ENCODE measurements around the gene MYOF. TPM values are rescaled to one million over a fixed set of nuclear protein-coding genes. Genes with fewer than 3 reads are reported as not detected.

The MYOF gene
- polyA plus RNA-seq, 1 of the 3 experiments (the other 2 are of a cell fraction) = 103 TPM

GRCh38 chr10:93378039-93378438, 104.1 kb downstream of the MYOF start (continued):
- no peak for TF ChIP-seq TAF1 (IDR thresholded peaks at IDR 0.05; ENCODE audit: borderline replicate concordance, low read depth, low read length)

- POLR2A ChIA-PET = interaction anchor here (1.5 kb wide), 1 partner anchor 106 kb away, joined by 4 read pairs; the partner anchor contains the start of gene MYOF
- Histone ChIP-seq H3K36me3 (replicated peaks in 1 of 2; ENCODE audit: control insufficient read depth in 1 of 2, insufficient read depth in 2 of 2, low read length in 1 of 2) (peaks cover 37 to 72% of the 10 kb centered on the region in 2 experiments), H3K4me1 (ENCODE audit: control insufficient read depth in 1 of 2, insufficient read depth in 2 of 2, low read depth in 1 of 2, low read length in 1 of 2) (peaks cover 3 to 42% of the 10 kb centered on the region in 2 experiments)
- no peak for TF ChIP-seq EP300 (IDR thresholded peaks at IDR 0.05; ENCODE audit: borderline replicate concordance in 1 of 2, low read depth in 1 of 2, low read length in 1 of 2)
- no peak for TF ChIP-seq TEAD4 (IDR thresholded peaks at IDR 0.05; ENCODE audit: borderline replicate concordance, insufficient read depth)
- no peak for TF ChIP-seq PBX3 (IDR thresholded peaks at IDR 0.05)
- TF ChIP-seq RAD21 (IDR thresholded peaks at IDR 0.05; ENCODE audit: low read length) = peak; percentile 98
- no peak for TF ChIP-seq FOXM1 (IDR thresholded peaks at IDR 0.05; ENCODE audit: low read depth)
- TF ChIP-seq RCOR1 (IDR thresholded peaks at IDR 0.05; ENCODE audit: low read length) = no peak
- peak; percentile 29; the same call in 1 of the 2 replicates for TF ChIP-seq POLR2AphosphoS5 (IDR thresholded peaks at IDR 0.05; ENCODE audit: low read depth, low read length)
- TF ChIP-seq RXRA (IDR thresholded peaks at IDR 0.05; ENCODE audit: borderline replicate concordance, low read depth) = no peak
- TF ChIP-seq SMC3 (IDR thresholded peaks at IDR 0.05; ENCODE audit: low read depth, low read length) = peak; percentile 98
- no peak for TF ChIP-seq REST (IDR thresholded peaks at IDR 0.05; ENCODE audit: low read depth, low read length)
- no peak for TF ChIP-seq CHD2 (IDR thresholded peaks at IDR 0.05; ENCODE audit: low read length, partially characterized antibody)
- TF ChIP-seq ELF1 (IDR thresholded peaks at IDR 0.05) = no peak
- TF ChIP-seq USF2 (IDR thresholded peaks at IDR 0.05; ENCODE audit: borderline replicate concordance, low read depth, low read length) = no peak
- TF ChIP-seq CTCF (IDR thresholded peaks at IDR 0.05) = peak; percentile 95
- TF ChIP-seq SIN3A (IDR thresholded peaks at IDR 0.05; ENCODE audit: borderline replicate concordance, low read depth, low read length) = no peak
- no peak for TF ChIP-seq EZH2phosphoT487 (IDR thresholded peaks at IDR 0.05; ENCODE audit: borderline replicate concordance, low read depth)
- no peak; the same call in 1 of the 2 replicates for TF ChIP-seq NFIC (IDR thresholded peaks at IDR 0.05; ENCODE audit: borderline replicate concordance)
- no peak for TF ChIP-seq IRF3 (IDR thresholded peaks at IDR 0.05; ENCODE audit: low read depth, low read length)
- TF ChIP-seq YY1 (IDR thresholded peaks at IDR 0.05; ENCODE audit: low read depth) = no peak
Measured at GRCh38 chr10:93376372-93377293, 105.5 kb downstream of the MYOF start.

More at GRCh38 chr10:93376372-93377293, 105.5 kb downstream of the MYOF start:
- no peak overlapping the region; a peak in 1 of 4 replicates for H3K4me3 ChIP-seq (ENCODE audit: low read depth in 2 of 2, low read length in 1 of 2)
- DNase-seq = peak; percentile 72
- H2AFZ ChIP-seq (ENCODE audit: low read depth) = no peak overlapping the region
- no peaks in the 10 kb centered on the region for H3K9me3 ChIP-seq
- no peaks in the 10 kb centered on the region for H3K9me2 ChIP-seq
- no peaks in the 10 kb centered on the region for H4K20me1 ChIP-seq (ENCODE audit: insufficient read depth)
- peak overlapping the region; percentile 55 to 89 for H3K27ac ChIP-seq (ENCODE audit: low read depth in 2 of 2, low read length in 1 of 2)
- 38% methylated on average over 9 of the region's 10 CpGs for WGBS (ENCODE audit: low lambda C conversion rate)
- peak overlapping the region; percentile 61; the same call in 1 of the 2 replicates for H3K9ac ChIP-seq
- peaks cover 44% of the 10 kb centered on the region for H3F3A ChIP-seq (replicated peaks; ENCODE audit: insufficient read depth)
- no peaks in the 10 kb centered on the region for H3K27me3 ChIP-seq (ENCODE audit: insufficient read depth)
- H3K79me2 ChIP-seq (ENCODE audit: insufficient read depth) = peaks cover 20% of the 10 kb centered on the region; the same call in 1 of the 2 replicates
- CTCF ChIA-PET = interaction anchor here (0.6 to 14.1 kb wide), 49 partner anchors 10 to 556 kb away, joined by 3 to 515 read pairs (median 5); partner anchors contain the start of genes CEP55 and MYOF
- peak overlapping the region; percentile 56; the same call in 1 of the 2 replicates for H3K4me2 ChIP-seq

All from SK-N-SH (cell line).